Measurements from ENCODE around the gene MTERF2.

Gene MTERF2

DNA sequence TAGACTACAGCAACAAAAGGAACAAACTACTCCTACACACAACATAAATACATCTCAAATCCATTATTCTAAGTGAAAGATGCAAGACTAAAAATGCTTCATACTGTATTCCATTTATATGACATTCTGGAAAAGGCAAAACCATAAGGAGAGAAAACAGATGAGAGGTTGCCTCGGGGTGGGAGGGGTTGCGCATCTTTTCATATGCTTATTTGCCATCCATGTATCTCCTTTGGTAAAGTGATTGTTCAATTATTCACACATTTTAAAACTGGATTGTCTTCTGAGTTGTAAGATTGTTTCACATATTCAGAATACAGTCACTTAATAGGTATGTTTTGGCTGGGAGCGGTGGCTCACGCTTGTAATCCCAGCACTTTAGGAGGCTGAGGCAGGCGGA lies 36.4 kb downstream of the MTERF2 start:
- no peak overlapping the region for H3K4me3 ChIP-seq (ENCODE audit: low read depth, low read length)
- TF ChIP-seq, protein P1, sequence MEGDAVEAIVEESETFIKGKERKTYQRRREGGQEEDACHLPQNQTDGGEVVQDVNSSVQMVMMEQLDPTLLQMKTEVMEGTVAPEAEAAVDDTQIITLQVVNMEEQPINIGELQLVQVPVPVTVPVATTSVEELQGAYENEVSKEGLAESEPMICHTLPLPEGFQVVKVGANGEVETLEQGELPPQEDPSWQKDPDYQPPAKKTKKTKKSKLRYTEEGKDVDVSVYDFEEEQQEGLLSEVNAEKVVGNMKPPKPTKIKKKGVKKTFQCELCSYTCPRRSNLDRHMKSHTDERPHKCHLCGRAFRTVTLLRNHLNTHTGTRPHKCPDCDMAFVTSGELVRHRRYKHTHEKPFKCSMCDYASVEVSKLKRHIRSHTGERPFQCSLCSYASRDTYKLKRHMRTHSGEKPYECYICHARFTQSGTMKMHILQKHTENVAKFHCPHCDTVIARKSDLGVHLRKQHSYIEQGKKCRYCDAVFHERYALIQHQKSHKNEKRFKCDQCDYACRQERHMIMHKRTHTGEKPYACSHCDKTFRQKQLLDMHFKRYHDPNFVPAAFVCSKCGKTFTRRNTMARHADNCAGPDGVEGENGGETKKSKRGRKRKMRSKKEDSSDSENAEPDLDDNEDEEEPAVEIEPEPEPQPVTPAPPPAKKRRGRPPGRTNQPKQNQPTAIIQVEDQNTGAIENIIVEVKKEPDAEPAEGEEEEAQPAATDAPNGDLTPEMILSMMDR (IDR thresholded peaks at IDR 0.05; ENCODE audit: insufficient read depth, low read length, missing control alignments), result no peak
- CTCF ChIA-PET, result interaction anchor here (1.1 kb wide), 1 partner anchor 31 kb away, joined by 3 read pairs; no protein-coding TSS in a partner anchor
- no peak for DNase-seq (ENCODE audit: low read depth, low spot score)
- POLR2A ChIA-PET, result no interaction called here

DNA sequence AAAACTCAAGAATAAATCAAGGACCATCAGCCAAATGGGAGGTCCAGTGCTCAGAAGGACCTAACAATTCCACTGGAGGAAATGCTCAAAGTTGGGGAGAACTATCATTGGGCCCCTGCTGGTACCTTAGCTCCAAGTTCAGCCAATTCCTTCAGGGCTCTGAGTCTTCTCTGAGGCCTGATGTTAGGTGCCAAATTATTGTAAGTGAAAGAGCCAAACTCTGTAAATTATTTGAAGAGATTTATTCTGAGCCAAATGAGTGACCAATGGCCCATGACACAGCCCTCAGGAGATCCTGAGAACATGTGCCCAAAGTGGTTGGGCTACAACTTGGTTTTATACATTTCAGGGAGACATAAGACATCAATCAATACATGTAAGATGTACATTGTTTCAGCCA lies 39.5 kb downstream of the MTERF2 start:
- DNase-seq (ENCODE audit: low read depth, low spot score), result no peak
- ChIA-PET CTCF (no interaction called here), POLR2A (no interaction called here)

DNA sequence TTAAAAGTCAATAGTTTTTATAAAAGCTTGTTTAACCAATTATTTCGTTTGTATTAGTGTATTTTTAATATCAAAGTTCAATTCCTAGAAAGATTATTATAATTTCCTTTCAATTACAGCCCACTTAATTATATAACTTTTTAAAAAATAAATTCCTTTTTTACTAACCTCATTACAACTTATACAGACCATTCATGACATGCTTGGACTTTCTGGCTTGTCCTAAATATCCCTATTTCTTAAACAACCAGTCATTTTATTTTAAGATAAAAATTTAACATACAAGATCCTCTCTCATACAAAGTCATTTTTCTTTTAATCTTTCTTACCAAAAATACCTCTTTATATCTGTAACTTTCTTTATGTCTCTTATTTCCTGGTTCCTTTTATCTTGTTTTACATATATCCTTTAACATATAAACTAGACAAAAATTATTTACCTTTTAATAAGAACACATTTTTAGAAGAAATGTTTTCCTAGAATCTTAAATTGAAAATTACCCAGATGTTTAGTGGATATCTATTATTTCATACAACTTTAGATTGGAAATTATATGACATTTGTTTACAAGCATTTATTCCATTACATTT lies 41.6 kb downstream of the MTERF2 start:
- no peak for DNase-seq (ENCODE audit: low read depth, low spot score)
- TF ChIP-seq, protein P1 (IDR thresholded peaks at IDR 0.05; ENCODE audit: insufficient read depth, low read length, missing control alignments), result no peak
- H3K4me3 ChIP-seq (ENCODE audit: low read depth, low read length), result no peak overlapping the region
- CTCF ChIA-PET, result no interaction called here
- POLR2A ChIA-PET, result no interaction called here

More for the DNA sequence above, 39.5 kb downstream of the MTERF2 start:
- H3K4me3 ChIP-seq (ENCODE audit: low read depth, low read length), result no peak overlapping the region
- TF ChIP-seq, protein P1 (IDR thresholded peaks at IDR 0.05; ENCODE audit: insufficient read depth, low read length, missing control alignments), result no peak

DNA sequence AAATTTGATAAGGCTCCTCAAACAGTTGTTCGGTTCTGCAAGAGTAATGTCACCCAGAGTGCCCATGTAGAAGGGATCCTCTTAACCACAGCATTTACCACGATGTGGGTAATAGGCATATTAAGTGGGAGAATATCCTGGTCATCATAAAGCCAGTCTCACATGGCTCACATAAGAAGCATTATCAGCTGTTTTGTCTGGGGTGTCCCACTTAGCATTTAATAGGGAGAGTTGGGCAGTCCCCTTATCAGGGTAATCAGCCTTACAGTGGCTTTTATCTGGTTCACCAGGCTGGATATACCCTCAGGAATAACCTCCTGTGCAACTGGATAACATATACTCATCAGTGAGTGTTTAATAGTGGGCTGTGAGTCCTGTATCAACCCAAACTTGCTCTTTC lies 44.2 kb downstream of the MTERF2 start:
- POLR2A ChIA-PET, result no interaction called here
- H3K4me3 ChIP-seq (ENCODE audit: low read depth, low read length), result no peak overlapping the region
- TF ChIP-seq, protein P1 (IDR thresholded peaks at IDR 0.05; ENCODE audit: insufficient read depth, low read length, missing control alignments), result no peak
- DNase-seq (ENCODE audit: low read depth, low spot score), result no peak
- CTCF ChIA-PET, result interaction anchor here (1.2 to 1.5 kb wide), 2 partner anchors 21 to 23 kb away, joined by 3 to 4 read pairs; no protein-coding TSS in a partner anchor

DNA sequence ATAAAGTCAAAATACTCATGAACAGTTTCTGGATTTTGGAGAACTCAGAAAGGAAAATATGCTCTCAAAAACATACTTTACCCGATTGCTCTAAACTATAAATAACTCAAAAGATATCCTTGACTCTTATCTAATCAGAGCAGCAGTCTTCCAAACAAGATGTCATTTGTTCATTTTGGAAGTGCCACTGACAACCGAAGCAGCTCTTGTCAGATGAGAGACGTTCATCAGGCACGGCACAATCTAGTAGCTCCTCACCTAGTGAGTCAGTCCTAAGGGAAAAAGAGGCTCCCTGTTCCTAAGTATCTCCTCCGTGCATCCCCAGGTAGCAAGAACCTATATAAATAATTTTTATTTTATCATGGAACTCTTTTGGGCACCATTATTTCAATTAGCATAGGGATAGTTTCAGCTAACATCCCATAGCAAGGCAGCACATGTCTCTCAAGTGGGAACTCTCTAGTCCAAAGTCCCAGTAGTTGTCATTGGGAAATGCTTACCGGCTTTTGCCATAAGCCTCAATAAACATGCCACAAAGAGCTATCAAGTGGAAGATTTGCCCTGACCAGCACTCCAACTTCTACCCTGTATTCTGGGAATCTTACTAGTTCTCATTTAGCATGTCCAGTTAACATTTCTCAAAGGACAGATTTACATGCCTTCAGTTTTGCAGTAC lies 45.3 kb downstream of the MTERF2 start:
- ChIA-PET CTCF (interaction anchor here (1.0 to 1.5 kb wide), 2 partner anchors 14 to 20 kb away, joined by 3 to 4 read pairs; partner anchors contain the start of gene TMEM263), POLR2A (no interaction called here)
- no peak for DNase-seq (ENCODE audit: low read depth, low spot score)
- TF ChIP-seq, protein P1 (IDR thresholded peaks at IDR 0.05; ENCODE audit: insufficient read depth, low read length, missing control alignments), result no peak
- no peak overlapping the region for H3K4me3 ChIP-seq (ENCODE audit: low read depth, low read length)

DNA sequence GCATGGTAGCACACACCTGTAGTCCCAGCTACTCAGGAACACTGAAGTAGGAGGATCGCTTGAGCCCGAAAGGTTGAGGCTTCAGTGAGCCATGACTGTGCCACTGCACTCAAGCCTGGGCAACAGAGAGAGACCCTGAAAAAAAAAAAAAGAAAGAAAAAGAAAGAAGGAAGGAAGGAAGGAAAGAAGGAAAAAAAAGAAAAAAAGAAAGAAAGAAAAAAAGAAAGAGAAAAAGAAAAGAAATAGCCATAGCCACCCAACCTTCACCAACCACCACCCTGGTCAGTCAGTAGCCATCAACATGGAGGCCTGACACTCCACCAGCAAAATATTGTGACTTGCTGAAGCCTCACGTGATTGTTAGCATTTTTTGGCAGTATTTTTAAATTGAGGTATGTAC lies 52.7 kb downstream of the MTERF2 start:
- DNase-seq (ENCODE audit: low read depth, low spot score), result no peak
- POLR2A ChIA-PET, result no interaction called here

More for the DNA sequence above, 52.7 kb downstream of the MTERF2 start:
- CTCF ChIA-PET, result no interaction called here
- TF ChIP-seq, protein P1 (IDR thresholded peaks at IDR 0.05; ENCODE audit: insufficient read depth, low read length, missing control alignments), result no peak
- H3K4me3 ChIP-seq (ENCODE audit: low read depth, low read length), result no peak overlapping the region

Measured in AG04449 (cell line).